Activated CD4-positive, alpha-beta T cell treated with anti-CD3 and anti-CD28 coated beads for 36 hours (primary cell): ENCODE data around the gene STUM. TPM values are rescaled to one million over a fixed set of nuclear protein-coding genes. Genes with fewer than 3 reads are reported as not detected.
"Not testable (repeated sequence)": the region's sequence is repeated elsewhere in the genome, so short reads cannot be mapped to it uniquely, and the experiment has no call there.

Experiments
- ATAC-seq: fragments of 200-7000 bp; cut with Tn5 transposase; one replicate; pipeline ENCODE4 v1.10.0; 2021; ENCODE audit warnings: mild to moderate bottlenecking, moderate library complexity
- CTCF ChIA-PET: fragments of 350-600 bp; sonication (Branson Sonifier 250); formaldehyde crosslinking; loops from one replicate; lab custom pipeline; 2021; ENCODE audit warnings: antibody characterized with exemption; lab: Charles Lee
- POLR2A ChIA-PET: fragments of 350-600 bp; sonication (Branson Sonifier 250); formaldehyde crosslinking; loops from one replicate; lab custom pipeline; 2021; ENCODE audit warnings: antibody characterized with exemption, inconsistent platforms; lab: Charles Lee
- DNase-seq: peaks from one replicate; pipeline ENCODE4 v3.0.0-alpha.2; 2020
- H3K27ac Mint-ChIP-seq: one replicate; pipeline ENCODE4 v1.8.0; 2021; ENCODE audit warnings: mixed read lengths
- H3K27me3 Mint-ChIP-seq: one replicate; pipeline ENCODE4 v1.8.0; 2021; ENCODE audit warnings: mixed read lengths
- H3K36me3 Mint-ChIP-seq: one replicate; pipeline ENCODE4 v1.8.0; 2021; ENCODE audit warnings: low read depth, mixed read lengths
- H3K4me1 Mint-ChIP-seq: one replicate; pipeline ENCODE4 v1.8.0; 2021; ENCODE audit warnings: mixed read lengths
- H3K4me3 Mint-ChIP-seq: one replicate; pipeline ENCODE4 v1.8.0; 2021; ENCODE audit warnings: mild to moderate bottlenecking, moderate library complexity, mixed read lengths
- H3K9me3 Mint-ChIP-seq: one replicate; pipeline ENCODE4 v1.8.0; 2021; ENCODE audit warnings: low read depth, mixed read lengths
- intact Hi-C, 2 experiments: fragments of 100-400 bp; cut with DNase I in 1 of 2; cut with micrococcal nuclease in 1 of 2; formaldehyde crosslinking; loops; one replicate each; pipeline versions ENCODE4 v1.14.2 to v1.15.1; 2022 to 2024; cut with DNase I, micrococcal nuclease
- total RNA-seq, 2 experiments: library from RNA; stranded (reverse); gene quantifications; one replicate each; pipeline ENCODE4 v1.2.3, GENCODE V29; 2021

STUM gene
- total RNA-seq, 2 experiments from 2014 or later, result not detected

GRCh38 chr1:226634166-226634588 is 85.6 kb downstream of the STUM start:
- peaks cover 35% of the 10 kb centered on the region for H3K36me3 Mint-ChIP-seq
- DNase-seq (peak; percentile 91), ATAC-seq (peak; percentile 70)
- peaks cover 49% of the 10 kb centered on the region for H3K4me1 Mint-ChIP-seq
- peak overlapping the region; percentile 17 for H3K27ac Mint-ChIP-seq
- no peaks in the 10 kb centered on the region for H3K27me3 Mint-ChIP-seq
- POLR2A ChIA-PET, result interaction anchor here (0.8 kb wide), 1 partner anchor 29 kb away, joined by 3 read pairs; no protein-coding TSS in a partner anchor
- H3K4me3 Mint-ChIP-seq, result no peak overlapping the region
- CTCF ChIA-PET, result interaction anchor here (0.6 to 4.2 kb wide), 26 partner anchors 8 to 249 kb away, joined by 3 to 45 read pairs (median 6); no protein-coding TSS in a partner anchor
- no peaks in the 10 kb centered on the region for H3K9me3 Mint-ChIP-seq
- intact Hi-C loops, result loop anchor here (1.0 to 2.0 kb wide), 7 partner anchors 28 to 194 kb away; no protein-coding TSS in a partner anchor

- DNase-seq (peak; percentile 7), ATAC-seq (no peak)
- Mint-ChIP-seq H3K9me3 (no peaks in the 10 kb centered on the region), H3K27ac (peak overlapping the region; percentile 92), H3K4me3 (peak overlapping the region; percentile 48), H3K36me3 (peaks cover 35% of the 10 kb centered on the region), H3K4me1 (peaks cover 49% of the 10 kb centered on the region), H3K27me3 (no peaks in the 10 kb centered on the region)
- ChIA-PET POLR2A (no interaction called here), CTCF (interaction anchor here (0.7 to 4.2 kb wide), 22 partner anchors 8 to 247 kb away, joined by 3 to 45 read pairs (median 4); no protein-coding TSS in a partner anchor)
- intact Hi-C loops, result loop anchor here (1.0 to 2.0 kb wide), 7 partner anchors 28 to 194 kb away; no protein-coding TSS in a partner anchor
These were observed 86.2 kb downstream of the STUM start for GRCh38 chr1:226634611-226635246.

GRCh38 chr1:226635456-226635941 is 86.9 kb downstream of the STUM start:
- Mint-ChIP-seq H3K9me3 (no peaks in the 10 kb centered on the region), H3K4me1 (peaks cover 51% of the 10 kb centered on the region), H3K27me3 (no peaks in the 10 kb centered on the region), H3K27ac (peak overlapping the region; percentile 92), H3K36me3 (peaks cover 37% of the 10 kb centered on the region), H3K4me3 (peak overlapping the region; percentile 48)
- ChIA-PET CTCF (interaction anchor here (0.5 to 4.2 kb wide), 17 partner anchors 9 to 247 kb away, joined by 3 to 45 read pairs (median 5); no protein-coding TSS in a partner anchor), POLR2A (no interaction called here)
- DNase-seq, result peak; percentile 75
- intact Hi-C loops, result loop anchor here in 1 of 2 experiments (2.0 kb wide), 3 partner anchors 27 to 101 kb away; no protein-coding TSS in a partner anchor
- ATAC-seq, result peak; percentile 72

- no peak overlapping the region for H3K27ac Mint-ChIP-seq
- DNase-seq (no peak), ATAC-seq (no peak)
- H3K36me3 Mint-ChIP-seq, result peaks cover 32% of the 10 kb centered on the region
- H3K27me3 Mint-ChIP-seq, result no peaks in the 10 kb centered on the region
- CTCF ChIA-PET, result interaction anchor here (0.7 to 0.9 kb wide), 2 partner anchors 75 to 173 kb away, joined by 4 read pairs; no protein-coding TSS in a partner anchor
- H3K4me1 Mint-ChIP-seq, result peaks cover 49% of the 10 kb centered on the region
- H3K9me3 Mint-ChIP-seq, result no peaks in the 10 kb centered on the region
- POLR2A ChIA-PET, result no interaction called here
- no peak overlapping the region for H3K4me3 Mint-ChIP-seq
- intact Hi-C loops, result no loop called here
These were observed 88.2 kb downstream of the STUM start for GRCh38 chr1:226636847-226637096.

GRCh38 chr1:226637147-226637935 is 88.8 kb downstream of the STUM start:
- Mint-ChIP-seq H3K36me3 (peaks cover 33% of the 10 kb centered on the region), H3K4me3 (no peak overlapping the region), H3K9me3 (no peaks in the 10 kb centered on the region), H3K4me1 (peaks cover 46% of the 10 kb centered on the region), H3K27ac (no peak overlapping the region), H3K27me3 (no peaks in the 10 kb centered on the region)
- DNase-seq (peak; percentile 13), ATAC-seq (no peak)
- POLR2A ChIA-PET, result no interaction called here
- intact Hi-C loops, result no loop called here
- CTCF ChIA-PET, result interaction anchor here (0.7 to 0.9 kb wide), 2 partner anchors 75 to 172 kb away, joined by 4 read pairs; no protein-coding TSS in a partner anchor

- no peaks in the 10 kb centered on the region for H3K9me3 Mint-ChIP-seq
- CTCF ChIA-PET, result interaction anchor here (0.8 to 1.3 kb wide), 4 partner anchors 10 to 190 kb away, joined by 3 to 6 read pairs (median 3); no protein-coding TSS in a partner anchor
- H3K27ac Mint-ChIP-seq, result no peak overlapping the region
- H3K27me3 Mint-ChIP-seq, result no peaks in the 10 kb centered on the region
- no peak overlapping the region for H3K4me3 Mint-ChIP-seq
- POLR2A ChIA-PET, result no interaction called here
- ATAC-seq (no peak), DNase-seq (no peak)
- intact Hi-C loops, result no loop called here
- H3K4me1 Mint-ChIP-seq, result peaks cover 44% of the 10 kb centered on the region
- H3K36me3 Mint-ChIP-seq, result peaks cover 32% of the 10 kb centered on the region
These were observed 89.5 kb downstream of the STUM start for GRCh38 chr1:226638001-226638601.

- CTCF ChIA-PET, result interaction anchor here (0.8 to 1.3 kb wide), 4 partner anchors 11 to 190 kb away, joined by 3 to 6 read pairs (median 3); no protein-coding TSS in a partner anchor
- DNase-seq (no peak), ATAC-seq (no peak)
- Mint-ChIP-seq H3K4me1 (peaks cover 44% of the 10 kb centered on the region), H3K9me3 (no peaks in the 10 kb centered on the region), H3K36me3 (peaks cover 34% of the 10 kb centered on the region), H3K4me3 (no peak overlapping the region), H3K27me3 (no peaks in the 10 kb centered on the region), H3K27ac (no peak overlapping the region)
- intact Hi-C loops, result no loop called here
- POLR2A ChIA-PET, result interaction anchor here (0.7 kb wide), 1 partner anchor 97 kb away, joined by 8 read pairs; no protein-coding TSS in a partner anchor
These were observed 90.0 kb downstream of the STUM start for GRCh38 chr1:226638608-226639007.

GRCh38 chr1:226639206-226639605 is 90.6 kb downstream of the STUM start:
- intact Hi-C loops, H3K27me3 Mint-ChIP-seq, H3K9me3 Mint-ChIP-seq, ATAC-seq, H3K27ac Mint-ChIP-seq, DNase-seq, H3K4me3 Mint-ChIP-seq: not testable (repeated sequence)
- POLR2A ChIA-PET, result interaction anchor here (0.7 kb wide), 1 partner anchor 97 kb away, joined by 8 read pairs; no protein-coding TSS in a partner anchor
- H3K36me3 Mint-ChIP-seq, result peaks cover 37% of the 10 kb centered on the region
- H3K4me1 Mint-ChIP-seq, result peaks cover 47% of the 10 kb centered on the region
- CTCF ChIA-PET, result interaction anchor here (0.8 to 1.3 kb wide), 2 partner anchors 11 to 13 kb away, joined by 3 read pairs; no protein-coding TSS in a partner anchor

GRCh38 chr1:226639631-226640061 is 91.1 kb downstream of the STUM start:
- Mint-ChIP-seq H3K4me1 (peaks cover 47% of the 10 kb centered on the region), H3K27me3 (no peaks in the 10 kb centered on the region), H3K27ac (no peak overlapping the region), H3K4me3 (no peak overlapping the region), H3K36me3 (peaks cover 36% of the 10 kb centered on the region), H3K9me3 (no peaks in the 10 kb centered on the region)
- no peak for DNase-seq
- POLR2A ChIA-PET, result no interaction called here
- intact Hi-C loops, result loop anchor here in 1 of 2 experiments (5.0 kb wide), 1 partner anchor 38 kb away; no protein-coding TSS in a partner anchor
- CTCF ChIA-PET, result interaction anchor here (1.3 to 1.8 kb wide), 2 partner anchors 13 to 71 kb away, joined by 3 to 5 read pairs; no protein-coding TSS in a partner anchor
- no peak for ATAC-seq

- Mint-ChIP-seq H3K36me3 (peaks cover 36% of the 10 kb centered on the region), H3K4me1 (peaks cover 48% of the 10 kb centered on the region), H3K9me3 (no peaks in the 10 kb centered on the region), H3K27ac (peak overlapping the region; percentile 73), H3K27me3 (no peaks in the 10 kb centered on the region), H3K4me3 (no peak overlapping the region)
- CTCF ChIA-PET, result interaction anchor here (1.0 to 1.8 kb wide), 8 partner anchors 14 to 188 kb away, joined by 3 to 6 read pairs (median 4); no protein-coding TSS in a partner anchor
- POLR2A ChIA-PET, result interaction anchor here (1.5 kb wide), 1 partner anchor 9 kb away, joined by 3 read pairs; no protein-coding TSS in a partner anchor
- DNase-seq, result no peak
- no peak for ATAC-seq
- intact Hi-C loops, result loop anchor here in 1 of 2 experiments (5.0 kb wide), 1 partner anchor 37 kb away; no protein-coding TSS in a partner anchor
These were observed 92.0 kb downstream of the STUM start for GRCh38 chr1:226640321-226641136.
